ENCODE measurements around the gene PARM1. TPM values are rescaled to one million over a fixed set of nuclear protein-coding genes. Genes with fewer than 3 reads are reported as not detected.

PARM1 gene
- total RNA-seq, 1 donor from 2014 or later, result 6.4 TPM

GRCh38 chr4:74906771-74907170, 26.1 kb upstream of the PARM1 start:
- no peak overlapping the region for H3K27ac Mint-ChIP-seq
- peaks cover 8% of the 10 kb centered on the region for H3K9me3 Mint-ChIP-seq (ENCODE audit: low read depth)
- no peak for DNase-seq (ENCODE audit: low spot score, unreplicated experiment)
- H3K4me1 Mint-ChIP-seq (ENCODE audit: low read depth), result no peaks in the 10 kb centered on the region
- H3K4me3 Mint-ChIP-seq (ENCODE audit: low read depth), result no peak overlapping the region
- H3K27me3 Mint-ChIP-seq, result no peaks in the 10 kb centered on the region
- H3K36me3 Mint-ChIP-seq (ENCODE audit: insufficient read depth), result no peaks in the 10 kb centered on the region
- TF ChIP-seq CTCF (IDR thresholded peaks at IDR 0.05; ENCODE audit: unreplicated experiment), result no peak

GRCh38 chr4:74919783-74920182, 13.1 kb upstream of the PARM1 start:
- H3K4me3 Mint-ChIP-seq (ENCODE audit: low read depth), result no peak overlapping the region
- H3K36me3 Mint-ChIP-seq (ENCODE audit: insufficient read depth), result no peaks in the 10 kb centered on the region
- peaks cover 3% of the 10 kb centered on the region for H3K9me3 Mint-ChIP-seq (ENCODE audit: low read depth)
- H3K27ac Mint-ChIP-seq, result no peak overlapping the region
- TF ChIP-seq CTCF (IDR thresholded peaks at IDR 0.05; ENCODE audit: unreplicated experiment), result no peak
- no peak for DNase-seq (ENCODE audit: low spot score, unreplicated experiment)
- no peaks in the 10 kb centered on the region for H3K4me1 Mint-ChIP-seq (ENCODE audit: low read depth)
- peaks cover 2% of the 10 kb centered on the region for H3K27me3 Mint-ChIP-seq

GRCh38 chr4:74920704-74921103, 12.2 kb upstream of the PARM1 start:
- H3K27me3 Mint-ChIP-seq, result peaks cover 2% of the 10 kb centered on the region
- H3K4me3 Mint-ChIP-seq (ENCODE audit: low read depth), result no peak overlapping the region
- no peak for DNase-seq (ENCODE audit: low spot score, unreplicated experiment)
- peaks cover 3% of the 10 kb centered on the region for H3K9me3 Mint-ChIP-seq (ENCODE audit: low read depth)
- H3K36me3 Mint-ChIP-seq (ENCODE audit: insufficient read depth), result no peaks in the 10 kb centered on the region
- no peak for TF ChIP-seq CTCF (IDR thresholded peaks at IDR 0.05; ENCODE audit: unreplicated experiment)
- no peaks in the 10 kb centered on the region for H3K4me1 Mint-ChIP-seq (ENCODE audit: low read depth)
- H3K27ac Mint-ChIP-seq, result no peak overlapping the region

- H3K4me3 Mint-ChIP-seq (ENCODE audit: low read depth), result no peak overlapping the region
- peaks cover 5% of the 10 kb centered on the region for H3K9me3 Mint-ChIP-seq (ENCODE audit: low read depth)
- peaks cover 2% of the 10 kb centered on the region for H3K27me3 Mint-ChIP-seq
- H3K4me1 Mint-ChIP-seq (ENCODE audit: low read depth), result no peaks in the 10 kb centered on the region
- no peak for DNase-seq (ENCODE audit: low spot score, unreplicated experiment)
- no peaks in the 10 kb centered on the region for H3K36me3 Mint-ChIP-seq (ENCODE audit: insufficient read depth)
- no peak overlapping the region for H3K27ac Mint-ChIP-seq
- no peak for TF ChIP-seq CTCF (IDR thresholded peaks at IDR 0.05; ENCODE audit: unreplicated experiment)
Measured at GRCh38 chr4:74921490-74921889, 11.4 kb upstream of the PARM1 start.

- Mint-ChIP-seq H3K4me1 (ENCODE audit: low read depth) (no peaks in the 10 kb centered on the region), H3K27ac (no peak overlapping the region), H3K9me3 (ENCODE audit: low read depth) (peaks cover 5% of the 10 kb centered on the region), H3K36me3 (ENCODE audit: insufficient read depth) (no peaks in the 10 kb centered on the region), H3K27me3 (no peaks in the 10 kb centered on the region), H3K4me3 (ENCODE audit: low read depth) (no peak overlapping the region)
- TF ChIP-seq CTCF (IDR thresholded peaks at IDR 0.05; ENCODE audit: unreplicated experiment), result no peak
- no peak for DNase-seq (ENCODE audit: low spot score, unreplicated experiment)
Measured at GRCh38 chr4:74926007-74926406, 6.9 kb upstream of the PARM1 start.
